CD4-positive, alpha-beta memory T cell (primary cell): ENCODE data around the gene STK25. TPM values are rescaled to one million over a fixed set of nuclear protein-coding genes. Genes with fewer than 3 reads are reported as not detected.

Source experiments
- CTCF ChIA-PET: fragments of 350-600 bp; sonication (Branson Sonifier 250); formaldehyde crosslinking; loops from one replicate; lab custom pipeline; 2021; ENCODE audit warnings: inconsistent platforms; ENCODE audit not compliant: partially characterized antibody; lab: Charles Lee
- POLR2A ChIA-PET: fragments of 350-600 bp; sonication (Branson Sonifier 250); formaldehyde crosslinking; loops from one replicate; lab custom pipeline; 2021; ENCODE audit not compliant: partially characterized antibody; lab: Charles Lee
- DNase-seq, 5 donors: peaks; one replicate each; pipeline versions ENCODE4 v3.0.0 to v3.0.0-alpha.2; 2020 to 2022; ENCODE audit warnings: mixed read lengths in 1 of 5
- H3K27ac ChIP-seq: one replicate; pipeline ENCODE4 v1.7.0; 2013; ENCODE audit warnings: low read depth, low read length
- H3K27me3 ChIP-seq: 2 replicates; pipeline ENCODE4 v1.7.0; 2013; ENCODE audit warnings: mild to moderate bottlenecking, low read length, moderate library complexity; ENCODE audit not compliant: insufficient read depth
- H3K36me3 ChIP-seq: 2 replicates; pipeline ENCODE4 v1.7.0; 2013; ENCODE audit warnings: mild to moderate bottlenecking, low read length, moderate library complexity; ENCODE audit not compliant: insufficient read depth
- H3K4me1 ChIP-seq: 2 replicates; pipeline ENCODE4 v1.7.0; 2013; ENCODE audit warnings: mild to moderate bottlenecking, low read length, moderate library complexity; ENCODE audit not compliant: insufficient read depth
- H3K4me3 ChIP-seq, 2 donors: one replicate each; pipeline ENCODE4 v1.7.0; 2013; ENCODE audit warnings: low read length in 2 of 2, mild to moderate bottlenecking in 1 of 2
- H3K9me3 ChIP-seq, 2 donors: one replicate each; pipeline ENCODE4 v1.7.0; 2013; ENCODE audit warnings: low read length in 2 of 2, control low read depth in 1 of 2; ENCODE audit not compliant: control insufficient read depth in 1 of 2
- H3K27ac Mint-ChIP-seq, 7 donors: one replicate each; pipeline ENCODE4 v1.8.0; 2020 to 2021; ENCODE audit warnings: mixed read lengths in 7 of 7, mild to moderate bottlenecking in 6 of 7, inconsistent platforms in 3 of 7, moderate library complexity in 3 of 7
- H3K27me3 Mint-ChIP-seq, 2 donors: one replicate each; pipeline ENCODE4 v1.8.0; 2020 to 2021; ENCODE audit warnings: mixed read lengths in 2 of 2
- H3K36me3 Mint-ChIP-seq, 2 donors: one replicate each; pipeline ENCODE4 v1.8.0; 2020 to 2021; ENCODE audit warnings: mixed read lengths in 2 of 2, inconsistent platforms in 1 of 2, mild to moderate bottlenecking in 1 of 2
- H3K4me1 Mint-ChIP-seq, 4 donors: one replicate each; pipeline ENCODE4 v1.8.0; 2020 to 2021; ENCODE audit warnings: mixed read lengths in 4 of 4, mild to moderate bottlenecking in 1 of 4
- H3K4me3 Mint-ChIP-seq, 8 donors: one replicate each; pipeline ENCODE4 v1.8.0; 2020 to 2021; ENCODE audit warnings: mixed read lengths in 8 of 8, mild to moderate bottlenecking in 7 of 8, moderate library complexity in 6 of 8, inconsistent platforms in 3 of 8
- H3K9me3 Mint-ChIP-seq, 8 donors: one replicate each; pipeline ENCODE4 v1.8.0; 2020 to 2021; ENCODE audit warnings: mixed read lengths in 8 of 8, mild to moderate bottlenecking in 5 of 8, inconsistent platforms in 3 of 8, moderate library complexity in 1 of 8
- intact Hi-C: fragments of 100-400 bp; cut with micrococcal nuclease; formaldehyde crosslinking; loops from one replicate; pipeline ENCODE4 v1.15.1; 2023
- polyA plus RNA-seq, 2 donors: library from polyadenylated mRNA; unstranded; fragments of 300-500 nt; fragmentation: Illumina TruSeq; gene quantifications; one replicate each; pipeline ENCODE4 v1.2.3, GENCODE V29; 2021
- total RNA-seq, 2 experiments: library from RNA; stranded (reverse); gene quantifications; one replicate each; pipeline ENCODE4 v1.2.3, GENCODE V29; 2021

The STK25 gene
- total and polyA plus RNA-seq, 4 experiments from 2014 or later = 88.6 to 182 (median 134) TPM

DNA sequence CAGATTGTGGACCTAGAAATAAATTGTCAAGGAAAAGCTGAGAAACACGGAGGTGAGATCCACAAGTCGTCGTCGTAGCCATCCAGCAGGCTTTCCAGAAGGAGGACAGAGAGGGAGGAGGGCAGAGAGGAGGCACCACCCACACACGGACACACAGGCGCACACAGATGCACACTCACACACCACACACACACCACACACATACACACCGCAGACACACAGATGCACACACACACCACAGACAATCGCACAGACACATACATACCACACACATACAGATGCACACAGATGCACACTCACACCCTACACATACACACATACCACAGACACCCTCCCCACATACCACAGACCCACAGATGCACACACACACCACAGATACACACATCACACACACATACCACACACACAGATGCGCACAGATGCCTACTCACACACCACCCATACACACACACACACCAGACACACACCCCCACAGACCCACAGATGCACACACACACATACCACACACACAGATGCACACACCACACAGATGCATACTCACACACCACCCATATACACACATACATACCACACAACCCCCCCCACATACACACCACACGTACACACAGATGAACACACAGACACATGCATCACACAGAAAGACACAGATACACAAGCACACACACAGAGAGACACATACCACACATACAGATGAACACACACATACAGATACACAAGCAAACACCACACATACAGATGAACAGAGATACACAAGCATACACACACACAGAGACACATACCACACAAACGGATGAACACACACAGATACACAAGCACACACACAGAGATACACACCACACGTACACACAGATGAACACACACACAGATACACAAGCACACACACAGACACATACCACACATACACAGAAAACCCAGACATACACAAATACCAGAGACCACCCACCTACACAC lies 37.4 kb upstream of the STK25 start:
- H3K9me3 ChIP-seq = no peaks in the 10 kb centered on the region
- ChIA-PET POLR2A (no interaction called here), CTCF (no interaction called here)
- H3K36me3 Mint-ChIP-seq = no peaks in the 10 kb centered on the region
- H3K36me3 ChIP-seq = no peaks in the 10 kb centered on the region
- H3K27ac Mint-ChIP-seq = no peak overlapping the region
- H3K9me3 Mint-ChIP-seq = no peaks in the 10 kb centered on the region
- H3K27me3 Mint-ChIP-seq = peaks cover 14 to 16% of the 10 kb centered on the region in 2 donors
- no peaks in the 10 kb centered on the region for H3K27me3 ChIP-seq
- H3K4me3 Mint-ChIP-seq = no peak overlapping the region
- no peak overlapping the region for H3K4me3 ChIP-seq
- peaks cover 0 to under 1% (median under 1%) of the 10 kb centered on the region in 4 donors for H3K4me1 Mint-ChIP-seq
- no peak for DNase-seq
- H3K4me1 ChIP-seq = no peaks in the 10 kb centered on the region
- H3K27ac ChIP-seq = no peak overlapping the region
- intact Hi-C loops = no loop called here

- intact Hi-C loops = no loop called here
- no peaks in the 10 kb centered on the region for H3K36me3 Mint-ChIP-seq
- POLR2A ChIA-PET = no interaction called here
These were observed 36.7 kb upstream of the STK25 start for GRCh38 chr2:241545106-241545505.

DNA sequence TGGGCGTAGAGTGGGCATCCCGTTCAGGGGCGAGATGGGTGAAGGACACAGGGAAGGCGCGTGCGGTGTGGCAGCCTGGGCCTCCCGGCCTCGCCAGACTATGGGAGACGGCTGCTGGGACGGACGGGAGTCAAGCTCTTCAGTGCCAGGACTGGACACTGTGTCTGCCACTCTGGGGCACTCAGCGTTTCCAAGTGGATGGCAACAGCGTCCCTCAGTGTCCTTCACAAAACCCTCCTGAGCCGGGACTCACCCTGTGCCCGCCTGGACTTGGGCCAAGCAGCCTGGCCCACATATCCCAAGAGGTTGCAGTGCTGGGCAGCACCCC lies 33.9 kb upstream of the STK25 start:
- Mint-ChIP-seq H3K4me1 (peaks cover 0 to 6% (median 4%) of the 10 kb centered on the region in 4 donors), H3K27me3 (peaks cover 12 to 18% of the 10 kb centered on the region in 2 donors), H3K36me3 (no peaks in the 10 kb centered on the region), H3K9me3 (no peaks in the 10 kb centered on the region), H3K4me3 (peak overlapping the region in 2 of 8 donors; percentile 13 to 35), H3K27ac (no peak overlapping the region)
- intact Hi-C loops = no loop called here
- Histone ChIP-seq H3K27ac (no peak overlapping the region), H3K4me3 (no peak overlapping the region), H3K27me3 (no peaks in the 10 kb centered on the region), H3K4me1 (no peaks in the 10 kb centered on the region), H3K36me3 (no peaks in the 10 kb centered on the region), H3K9me3 (no peaks in the 10 kb centered on the region)
- no peak for DNase-seq
- CTCF ChIA-PET = no interaction called here
- POLR2A ChIA-PET = no interaction called here

More at GRCh38 chr2:241545106-241545505, 36.7 kb upstream of the STK25 start:
- Mint-ChIP-seq H3K4me1 (peaks cover 0 to 6% (median 4%) of the 10 kb centered on the region in 4 donors), H3K9me3 (no peaks in the 10 kb centered on the region), H3K27me3 (peaks cover 17 to 20% of the 10 kb centered on the region in 2 donors), H3K27ac (no peak overlapping the region), H3K4me3 (no peak overlapping the region)
- H3K36me3 ChIP-seq = no peaks in the 10 kb centered on the region
- no peaks in the 10 kb centered on the region for H3K4me1 ChIP-seq
- H3K27ac ChIP-seq = no peak overlapping the region
- H3K4me3 ChIP-seq = no peak overlapping the region
- H3K27me3 ChIP-seq = no peaks in the 10 kb centered on the region
- CTCF ChIA-PET = no interaction called here
- H3K9me3 ChIP-seq = no peaks in the 10 kb centered on the region
- no peak for DNase-seq

- Mint-ChIP-seq H3K4me1 (peaks cover 0 to 6% (median 4%) of the 10 kb centered on the region in 4 donors), H3K27ac (no peak overlapping the region), H3K9me3 (no peaks in the 10 kb centered on the region), H3K27me3 (peaks cover 9 to 14% of the 10 kb centered on the region in 2 donors), H3K36me3 (no peaks in the 10 kb centered on the region), H3K4me3 (no peak overlapping the region)
- intact Hi-C loops = no loop called here
- POLR2A ChIA-PET = no interaction called here
- CTCF ChIA-PET = no interaction called here
- Histone ChIP-seq H3K9me3 (no peaks in the 10 kb centered on the region), H3K27ac (no peak overlapping the region), H3K36me3 (no peaks in the 10 kb centered on the region), H3K4me1 (no peaks in the 10 kb centered on the region), H3K4me3 (no peak overlapping the region), H3K27me3 (no peaks in the 10 kb centered on the region)
- no peak for DNase-seq
These were observed 33.3 kb upstream of the STK25 start for GRCh38 chr2:241541564-241542277.

DNA sequence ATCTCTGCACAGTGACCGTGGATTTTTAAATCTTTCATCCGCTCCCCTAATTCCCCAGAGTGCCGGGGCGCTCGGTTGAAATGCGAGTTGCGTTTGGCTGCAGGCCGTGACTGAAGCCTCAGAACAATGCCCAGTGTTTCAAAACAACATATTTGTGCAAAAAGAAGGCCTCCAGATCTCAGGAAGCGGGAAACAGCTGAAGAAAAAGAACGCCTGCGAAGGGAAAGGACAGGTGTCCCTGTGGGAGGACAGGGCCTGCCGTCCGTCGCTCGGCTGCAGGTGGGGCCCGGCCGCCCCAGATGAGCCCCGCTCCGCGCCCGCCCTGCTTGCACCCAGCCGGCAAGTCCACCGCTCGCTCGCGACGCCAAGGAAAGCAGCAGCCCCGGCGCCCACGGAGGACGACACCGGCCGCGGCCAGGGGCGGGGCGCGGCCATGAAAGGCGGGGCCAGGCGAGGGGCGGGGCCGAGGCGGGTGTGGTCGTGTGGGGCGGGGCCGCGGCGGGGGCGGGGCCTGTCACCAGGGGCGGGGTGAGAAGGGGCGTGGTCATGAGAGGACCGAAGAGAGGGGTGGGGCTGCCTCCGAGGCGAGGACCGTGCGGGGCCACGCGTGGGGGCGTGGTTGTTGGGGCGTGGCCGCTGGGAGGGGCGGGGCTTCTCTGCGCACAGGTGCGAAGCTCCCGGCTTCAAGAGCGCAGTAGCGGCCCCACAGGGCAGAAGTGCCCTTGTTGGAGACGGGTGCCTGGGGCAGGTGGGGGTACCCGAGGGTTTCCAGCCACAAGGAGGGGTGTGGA lies 32.6 kb upstream of the STK25 start:
- H3K36me3 Mint-ChIP-seq = no peaks in the 10 kb centered on the region
- Histone ChIP-seq H3K27ac (no peak overlapping the region), H3K36me3 (no peaks in the 10 kb centered on the region), H3K4me3 (no peak overlapping the region), H3K4me1 (no peaks in the 10 kb centered on the region), H3K27me3 (no peaks in the 10 kb centered on the region), H3K9me3 (no peaks in the 10 kb centered on the region)
- peaks cover 0 to 6% (median 4%) of the 10 kb centered on the region in 4 donors for H3K4me1 Mint-ChIP-seq
- no peaks in the 10 kb centered on the region for H3K9me3 Mint-ChIP-seq
- peak; percentile 43 to 62 (median 50) for DNase-seq
- no peak overlapping the region for H3K27ac Mint-ChIP-seq
- intact Hi-C loops = no loop called here
- peak overlapping the region in 7 of 8 donors; percentile 17 to 73 (median 53) for H3K4me3 Mint-ChIP-seq
- CTCF ChIA-PET = no interaction called here
- peaks cover 9 to 17% of the 10 kb centered on the region in 2 donors for H3K27me3 Mint-ChIP-seq
- POLR2A ChIA-PET = no interaction called here

GRCh38 chr2:241540401-241540770 lies 32.0 kb upstream of the STK25 start:
- H3K4me3 Mint-ChIP-seq = peak overlapping the region in 7 of 8 donors; percentile 17 to 73 (median 53)
- peaks cover 0 to 6% (median 4%) of the 10 kb centered on the region in 4 donors for H3K4me1 Mint-ChIP-seq
- H3K27ac Mint-ChIP-seq = no peak overlapping the region
- H3K9me3 Mint-ChIP-seq = no peaks in the 10 kb centered on the region
- ChIA-PET POLR2A (no interaction called here), CTCF (no interaction called here)
- no peak overlapping the region for H3K4me3 ChIP-seq
- H3K27ac ChIP-seq = no peak overlapping the region
- intact Hi-C loops = no loop called here
- H3K36me3 Mint-ChIP-seq = no peaks in the 10 kb centered on the region
- H3K9me3 ChIP-seq = no peaks in the 10 kb centered on the region
- no peaks in the 10 kb centered on the region for H3K36me3 ChIP-seq
- no peaks in the 10 kb centered on the region for H3K27me3 ChIP-seq
- DNase-seq = no peak
- H3K4me1 ChIP-seq = no peaks in the 10 kb centered on the region
- peaks cover 9 to 17% of the 10 kb centered on the region in 2 donors for H3K27me3 Mint-ChIP-seq
